IMR-90 (cell line): ENCODE data around the gene SHISAL1. TPM values are rescaled to one million over a fixed set of nuclear protein-coding genes. Genes with fewer than 3 reads are reported as not detected.

Source experiments
- ATAC-seq: fragments of 200-7000 bp; cut with Tn5 transposase; 2 replicates; pipeline ENCODE4 v1.9.1; 2020; ENCODE audit warnings: low read depth, mild to moderate bottlenecking, moderate library complexity
- BruUV-seq: library from RNA; stranded (reverse); fragments of 400-500 nt; replicated peaks from 2 replicates; lab custom pipeline; 2021; lab: Mats Ljungman, UMichigan
- CTCF ChIA-PET: fragments of 300-600 bp; formaldehyde crosslinking; extraction: SDS; loops from one replicate; lab custom pipeline; 2021; ENCODE audit warnings: antibody characterized with exemption; lab: Yijun Ruan, JAX
- POLR2A ChIA-PET: fragments of 300-600 bp; sonication (Branson Sonifier 250); formaldehyde crosslinking; loops from one replicate; lab custom pipeline; 2022; ENCODE audit warnings: antibody characterized with exemption; ENCODE audit not compliant: unreplicated experiment; lab: Charles Lee
- DNase-seq: peaks from one replicate; pipeline ENCODE4 v3.0.0; 2013
- H2AFZ ChIP-seq: replicated peaks from 2 replicates; pipeline ENCODE3; 2013; ENCODE audit warnings: low read length, mild to moderate bottlenecking; ENCODE audit not compliant: poor library complexity
- H2AK5ac ChIP-seq: 2 replicates; pipeline ENCODE4 v1.6.1; 2013; ENCODE audit warnings: low read depth, low read length, inconsistent platforms
- H2AK9ac ChIP-seq: replicated peaks from 2 replicates; pipeline ENCODE3; 2013; ENCODE audit warnings: mild to moderate bottlenecking, low read depth, low read length, moderate library complexity; ENCODE audit not compliant: poor library complexity
- H2BK120ac ChIP-seq: 2 replicates; pipeline ENCODE4 v1.6.1; 2013; ENCODE audit warnings: low read depth, low read length, inconsistent platforms
- H2BK15ac ChIP-seq: 3 replicates; pipeline ENCODE4 v1.6.1; 2013; ENCODE audit warnings: low read depth, low read length, inconsistent platforms
- H2BK20ac ChIP-seq: 2 replicates; pipeline ENCODE4 v1.6.1; 2013; ENCODE audit warnings: low read depth, mild to moderate bottlenecking, inconsistent platforms, low read length, moderate library complexity
- H2BK5ac ChIP-seq: 2 replicates; pipeline ENCODE4 v1.6.1; 2013; ENCODE audit warnings: mild to moderate bottlenecking, low read depth, low read length, inconsistent platforms; ENCODE audit not compliant: poor library complexity, severe bottlenecking
- H3K14ac ChIP-seq: replicated peaks from 2 replicates; pipeline ENCODE4 v1.6.1; 2013; ENCODE audit warnings: low read depth, low read length, inconsistent platforms
- H3K18ac ChIP-seq: 2 replicates; pipeline ENCODE4 v1.6.1; 2013; ENCODE audit warnings: low read depth, low read length, control low read depth
- H3K23ac ChIP-seq: 2 replicates; pipeline ENCODE4 v1.6.1; 2013; ENCODE audit warnings: low read depth, low read length, inconsistent platforms
- H3K27ac ChIP-seq: 2 replicates; pipeline ENCODE4 v1.5.1; 2013; ENCODE audit warnings: mild to moderate bottlenecking, control low read depth, low read length; ENCODE audit not compliant: insufficient read depth
- H3K27me3 ChIP-seq: 2 replicates; pipeline ENCODE4 v1.6.1; 2013; ENCODE audit warnings: low read length; ENCODE audit not compliant: control insufficient read depth, insufficient read depth
- H3K36me3 ChIP-seq: 2 replicates; pipeline ENCODE4 v1.6.1; 2013; ENCODE audit warnings: low read length, mixed read lengths; ENCODE audit not compliant: control insufficient read depth, insufficient read depth
- H3K4ac ChIP-seq: 2 replicates; pipeline ENCODE4 v1.6.1; 2013; ENCODE audit warnings: low read depth, low read length, inconsistent platforms
- H3K4me1 ChIP-seq: 2 replicates; pipeline ENCODE4 v1.6.1; 2013; ENCODE audit warnings: low read length, mixed read lengths; ENCODE audit not compliant: control insufficient read depth, insufficient read depth
- H3K4me2 ChIP-seq: 2 replicates; pipeline ENCODE4 v1.6.1; 2013; ENCODE audit warnings: low read depth, mild to moderate bottlenecking, control low read depth, low read length, moderate library complexity
- H3K4me3 ChIP-seq: 2 replicates; pipeline ENCODE4 v1.5.1; 2013; ENCODE audit warnings: low read depth, mild to moderate bottlenecking, control low read depth, low read length, moderate library complexity; ENCODE audit not compliant: insufficient read depth
- H3K56ac ChIP-seq: 2 replicates; pipeline ENCODE4 v1.6.1; 2013; ENCODE audit warnings: low read length, inconsistent platforms; ENCODE audit not compliant: insufficient read depth; ENCODE audit errors: extremely low read depth
- H3K79me1 ChIP-seq, 2 experiments: 2 replicates each; pipeline ENCODE4 v1.6.1; 2013; ENCODE audit warnings: low read length in 2 of 2, inconsistent platforms in 1 of 2, low read depth in 1 of 2
- H3K9ac ChIP-seq: 2 replicates; pipeline ENCODE4 v1.6.1; 2013; ENCODE audit warnings: low read depth, low read length, control low read depth
- H3K9me1 ChIP-seq: 2 replicates; pipeline ENCODE4 v1.6.1; 2013; ENCODE audit warnings: low read length, inconsistent platforms; ENCODE audit not compliant: insufficient read depth
- H3K9me3 ChIP-seq: 2 replicates; pipeline ENCODE4 v1.6.1; 2013; ENCODE audit warnings: low read length; ENCODE audit not compliant: control insufficient read depth, insufficient read depth
- H4K20me1 ChIP-seq: 2 replicates; pipeline ENCODE4 v1.6.1; 2013; ENCODE audit warnings: low read length, inconsistent platforms; ENCODE audit not compliant: insufficient read depth
- H4K5ac ChIP-seq: 2 replicates; pipeline ENCODE4 v1.6.1; 2013; ENCODE audit warnings: mild to moderate bottlenecking, low read depth, low read length, control low read depth
- H4K8ac ChIP-seq, 2 experiments: 2 replicates each; pipeline ENCODE4 v1.6.1; 2013; ENCODE audit warnings: low read depth in 2 of 2, low read length in 2 of 2, control low read depth in 1 of 2, inconsistent platforms in 1 of 2
- H4K91ac ChIP-seq: 2 replicates; pipeline ENCODE4 v1.6.1; 2013; ENCODE audit warnings: low read depth, low read length, inconsistent platforms; ENCODE audit not compliant: insufficient read depth
- CEBPB ChIP-seq: IDR thresholded peaks from 2 replicates; pipeline ENCODE4 v1.6.1; 2012; ENCODE audit warnings: low read depth, low read length, improper control_type of control experiment
- CHD1 ChIP-seq: IDR thresholded peaks from 2 replicates; pipeline ENCODE4 v1.6.1; 2012; ENCODE audit warnings: low read depth, low read length, improper control_type of control experiment
- MXI1 ChIP-seq: IDR thresholded peaks from 2 replicates; pipeline ENCODE4 v1.6.1; 2012; ENCODE audit warnings: low read depth, mild to moderate bottlenecking, low read length, moderate library complexity, borderline replicate concordance
- RCOR1 ChIP-seq: IDR thresholded peaks from 2 replicates; pipeline ENCODE4 v1.6.1; 2012; ENCODE audit warnings: mild to moderate bottlenecking, low read length, improper control_type of control experiment; ENCODE audit not compliant: insufficient replicate concordance
- WGBS, 2 experiments: methylation state at CpG; one replicate each; pipeline versions ENCODE4 v1.1.5 to v1.1.7; 2013; ENCODE audit warnings: missing lambda C conversion rate in 2 of 2; ENCODE audit not compliant: insufficient read length in 1 of 2; ENCODE audit errors: extremely low coverage in 2 of 2; 5-methylcytosine and 5-hydroxymethylcytosine counted together
- dilution Hi-C: fragments of 300-500 bp; cut with HindIII; formaldehyde crosslinking; loops from one replicate; pipeline ENCODE4 v1.14.3; 2018; ENCODE audit warnings: low sequenced_read_pairs; ENCODE audit not compliant: unreplicated experiment
- in situ Hi-C: fragments of 300-500 bp; cut with MboI; formaldehyde crosslinking; loops from 3 replicates; pipeline ENCODE4 v1.14.3; 2019; ENCODE audit warnings: low sequenced_read_pairs, inconsistent platforms, mixed read lengths
- intact Hi-C: fragments of 100-400 bp; cut with micrococcal nuclease; formaldehyde crosslinking; loops from 2 replicates; pipeline ENCODE4 v1.10.0; 2022
- polyA plus RNA-seq, 3 experiments: library from polyadenylated mRNA; depleted of rRNA; stranded (reverse); fragments of >200 nt; gene quantifications; 2 replicates each; pipeline ENCODE4 v1.2.3, GENCODE V29; 2012; ENCODE audit warnings: low replicate concordance in 1 of 3
- total RNA-seq: library from RNA; depleted of rRNA; stranded (reverse); fragments of >200 nt; gene quantifications from 2 replicates; pipeline ENCODE4 v1.2.3, GENCODE V29; 2012

The SHISAL1 gene
- total and polyA plus RNA-seq, 2 of the 4 experiments (the other 2 are of a cell fraction): 1.0 to 1.4 TPM

DNA sequence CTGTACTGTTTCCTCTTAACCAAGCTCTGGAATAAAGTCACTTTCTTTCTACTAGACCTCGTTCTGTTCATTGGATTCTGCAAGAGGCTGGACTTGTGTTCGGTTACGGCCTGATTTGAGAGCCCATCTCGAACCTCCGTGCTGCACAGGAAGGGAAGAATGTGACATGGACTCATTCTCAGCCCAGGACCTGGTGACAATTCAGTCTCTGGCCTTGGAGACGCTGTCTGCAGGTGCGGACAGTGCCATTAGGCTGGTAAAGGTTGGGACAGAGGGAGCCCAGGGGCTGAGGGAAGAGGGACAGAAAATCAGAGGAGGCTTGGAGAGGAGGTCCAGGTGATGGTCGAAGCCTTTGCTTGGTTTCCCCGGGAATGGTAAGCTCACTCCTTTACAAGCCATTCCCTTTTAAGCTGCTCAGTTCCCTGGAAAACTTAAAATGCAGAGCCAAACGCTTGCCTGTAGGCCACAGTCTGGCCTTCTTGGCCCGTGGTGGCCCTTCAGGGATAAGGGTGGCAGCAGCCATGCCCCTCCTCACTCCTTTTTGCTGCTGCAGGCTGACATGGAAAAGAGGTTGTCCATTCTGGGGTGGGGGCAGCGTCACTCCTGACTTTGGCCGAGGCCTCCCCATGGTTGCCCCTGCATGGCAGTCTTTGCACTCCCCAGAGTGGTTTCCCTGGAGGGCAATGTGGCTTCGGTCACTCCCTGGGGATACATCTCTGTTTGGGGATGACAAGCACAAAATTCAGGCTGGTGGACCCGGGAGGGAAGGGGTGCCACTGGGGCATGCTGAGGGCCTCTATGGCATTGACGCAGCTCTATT is 52.3 kb downstream of the SHISAL1 start:
- no peak overlapping the region for H2AK5ac ChIP-seq
- H4K8ac ChIP-seq: no peak overlapping the region
- peaks cover 5% of the 10 kb centered on the region for H3K9me3 ChIP-seq
- intact Hi-C loops: no loop called here
- 87% methylated on average over 8 of the region's 16 CpGs; no CpG with 5 or more reads in 1 of the 2 experiments for WGBS, 2 experiments
- H3K56ac ChIP-seq: no peak overlapping the region
- CTCF ChIA-PET: interaction anchor here (0.9 kb wide), 1 partner anchor 10 kb away, joined by 4 read pairs; no protein-coding TSS in a partner anchor
- POLR2A ChIA-PET: no interaction called here
- no peak overlapping the region for H3K4me2 ChIP-seq
- dilution Hi-C loops: no loop called here
- no TSS peak for BruUV-seq
- in situ Hi-C loops: no loop called here
- no peak overlapping the region for H2AK9ac ChIP-seq
- H3K36me3 ChIP-seq: peaks cover 2% of the 10 kb centered on the region; the same call in 1 of the 2 replicates
- no peak for DNase-seq
- no peak overlapping the region for H4K91ac ChIP-seq
- no peak overlapping the region for H2BK15ac ChIP-seq
- no peak overlapping the region for H2BK20ac ChIP-seq
- H2AFZ ChIP-seq: no peak overlapping the region
- no peak overlapping the region for H4K5ac ChIP-seq
- no peaks in the 10 kb centered on the region for H3K79me1 ChIP-seq
- no peaks in the 10 kb centered on the region for H3K9me1 ChIP-seq
- no peak overlapping the region for H2BK120ac ChIP-seq
- no peak overlapping the region for H2BK5ac ChIP-seq
- no peak overlapping the region for H3K9ac ChIP-seq
- no peak for ATAC-seq
- TF ChIP-seq CEBPB (no peak), MXI1 (no peak), RCOR1 (no peak), CHD1 (no peak)
- no peaks in the 10 kb centered on the region; the same call in 1 of the 2 replicates for H3K4me1 ChIP-seq
- peaks cover 6% of the 10 kb centered on the region; the same call in 1 of the 2 replicates for H3K27me3 ChIP-seq
- no peak overlapping the region for H3K18ac ChIP-seq
- H3K14ac ChIP-seq: no peak overlapping the region
- H3K23ac ChIP-seq: no peak overlapping the region
- H4K20me1 ChIP-seq: no peaks in the 10 kb centered on the region
- no peak overlapping the region for H3K27ac ChIP-seq
- no peak overlapping the region for H3K4me3 ChIP-seq
- no peak overlapping the region for H3K4ac ChIP-seq
